H1 (cell line): ENCODE data around the gene ERAP2. TPM values are rescaled to one million over a fixed set of nuclear protein-coding genes. Genes with fewer than 3 reads are reported as not detected.

Experiments used
- BCL11A ChIP-seq, 2 experiments: IDR thresholded peaks; one replicate each; pipeline ENCODE4 v1.6.1; 2011; ENCODE audit warnings: low read depth in 2 of 2, low read length in 2 of 2, mild to moderate bottlenecking in 2 of 2
- BRCA1 ChIP-seq: IDR thresholded peaks from 2 replicates; pipeline ENCODE4 v1.6.1; 2012; ENCODE audit warnings: low read depth, low read length, improper control_type of control experiment
- CHD7 ChIP-seq: fragments of 300-600 bp; sonication (generic); IDR thresholded peaks from 2 replicates; pipeline ENCODE4 v1.7.1; 2012; ENCODE audit warnings: low read length, moderate library complexity, mild to moderate bottlenecking, inconsistent platforms; ENCODE audit not compliant: insufficient replicate concordance
- EGR1 ChIP-seq: IDR thresholded peaks from 2 replicates; pipeline ENCODE4 v1.6.1; 2011; ENCODE audit warnings: low read depth, low read length, borderline replicate concordance
- KDM1A ChIP-seq: fragments of 200-600, 300-600 bp; sonication (generic); IDR thresholded peaks from 2 replicates; pipeline ENCODE4 v1.7.1; 2016; ENCODE audit warnings: mild to moderate bottlenecking, low read length, borderline replicate concordance
- NANOG ChIP-seq: IDR thresholded peaks from 2 replicates; pipeline ENCODE4 v1.6.1; 2011; ENCODE audit warnings: low read length, low read depth, mild to moderate bottlenecking, inconsistent platforms; ENCODE audit not compliant: insufficient read depth, poor library complexity, severe bottlenecking
- POU5F1 ChIP-seq: IDR thresholded peaks from 2 replicates; pipeline ENCODE4 v1.6.1; 2011; ENCODE audit warnings: low read depth, mild to moderate bottlenecking, low read length, moderate library complexity
- RAD21 ChIP-seq, 2 experiments: IDR thresholded peaks in 1 of 2; conservative IDR thresholded peaks in 1 of 2; 2 replicates each; pipeline ENCODE4 v1.6.1; 2011; ENCODE audit warnings: low read depth in 2 of 2, low read length in 2 of 2, improper control_type of control experiment in 1 of 2, inconsistent platforms in 1 of 2, mild to moderate bottlenecking in 1 of 2, moderate library complexity in 1 of 2
- RFX5 ChIP-seq: IDR thresholded peaks from 2 replicates; pipeline ENCODE4 v1.6.1; 2011; ENCODE audit warnings: low read depth, low read length, improper control_type of control experiment, borderline replicate concordance
- SIN3A ChIP-seq, 2 experiments: IDR thresholded peaks in 1 of 2; conservative IDR thresholded peaks in 1 of 2; 2 replicates each; pipeline ENCODE4 v1.6.1; 2011 to 2012; ENCODE audit warnings: low read length in 2 of 2, improper control_type of control experiment in 1 of 2, low read depth in 1 of 2, mild to moderate bottlenecking in 1 of 2
- SP1 ChIP-seq: IDR thresholded peaks from 2 replicates; pipeline ENCODE4 v1.6.1; 2011; ENCODE audit warnings: low read depth, low read length
- SP4 ChIP-seq: IDR thresholded peaks from 2 replicates; pipeline ENCODE4 v1.6.1; 2012; ENCODE audit warnings: low read length, inconsistent platforms
- polyA plus RNA-seq, 7 experiments: library from polyadenylated mRNA; depleted of rRNA in 3 of 7; stranded (reverse) in 5 of 7; unstranded in 2 of 7; fragments of >200 nt in 5 of 7; fragments of 200-250 nt in 2 of 7; gene quantifications; 1 replicate in 5 of 7; 2 replicates in 1 of 7; 4 replicates in 1 of 7; pipeline versions ENCODE4 v1.2.1 to v1.2.3, GENCODE V29; 2011 to 2013; ENCODE audit warnings: missing spikeins in 2 of 7, mixed read lengths in 2 of 7
- total RNA-seq: library from RNA; stranded (reverse); fragmentation: NEBNext Ultra II Directional; extraction: Animal tissue kit (Norgen Biotek cat#: 25700); gene quantifications from 2 replicates; pipeline ENCODE4 v1.2.1, GENCODE V29; 2021

ERAP2 gene
- total and polyA plus RNA-seq, 2 of the 8 experiments (the other 6 are each of a cell fraction or from before 2014, with no cell fraction given), result 0.14 TPM; not detected in 1

DNA sequence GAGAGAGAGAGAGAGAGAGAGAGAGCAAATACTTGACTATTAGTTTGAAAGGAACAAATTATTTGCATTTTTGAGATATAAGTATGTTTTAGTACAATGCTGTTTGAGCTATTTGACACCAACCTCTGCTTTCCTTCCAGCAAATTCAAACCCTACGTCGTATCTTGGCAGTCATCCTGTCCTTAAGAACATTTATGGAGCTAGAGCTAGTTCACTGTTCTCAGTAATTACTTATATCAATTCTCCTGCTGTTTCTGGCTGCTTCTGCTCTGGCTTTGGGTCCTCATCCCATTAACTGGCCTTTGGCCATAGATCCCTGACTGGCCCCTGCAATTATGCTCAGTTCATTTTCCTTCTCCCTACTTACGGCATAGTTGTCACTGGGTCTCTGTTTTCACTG lies 19.9 kb upstream of the ERAP2 start (continued):
- TF ChIP-seq CHD7 (no peak), SP1 (no peak), SIN3A (conservative IDR thresholded peaks at IDR 0.05 in 1 of 2, IDR thresholded peaks at IDR 0.05 in 1 of 2; ENCODE audit: low read depth in 1 of 2, low read length in 2 of 2) (no peak), KDM1A (no peak), BRCA1 (no peak), POU5F1 (no peak), SP4 (no peak), BCL11A (IDR thresholded peaks at IDR 0.05; ENCODE audit: low read depth in 2 of 2, low read length in 2 of 2) (no peak), RAD21 (IDR thresholded peaks at IDR 0.05 in 1 of 2, conservative IDR thresholded peaks at IDR 0.05 in 1 of 2; ENCODE audit: low read depth in 2 of 2, low read length in 2 of 2) (no peak), NANOG (no peak), EGR1 (no peak), RFX5 (no peak)
